Stimulated activated CD4-positive, alpha-beta T cell treated with anti-CD3 and anti-CD28 coated beads, Interleukin-12 subunit alpha, Interleukin-12 subunit beta, amount 100 ng/mL, for 24 hours (primary cell): Measurements from ENCODE around the gene TTC1.
"Not testable (repeated sequence)": the region's sequence is repeated elsewhere in the genome, so short reads cannot be mapped to it uniquely, and the experiment has no call there.

ENCODE experiments used
- DNase-seq, 2 experiments: peaks; one replicate each; pipeline ENCODE4 v3.0.0-alpha.2; 2020; ENCODE audit warnings: low read depth in 2 of 2

TTC1 gene

GRCh38 chr5:160042671-160043070, 33.7 kb downstream of the TTC1 start:
- no peak for DNase-seq

GRCh38 chr5:160044391-160044804, 35.5 kb downstream of the TTC1 start:
- no peak for DNase-seq

- no peak for DNase-seq
Observed at GRCh38 chr5:160044967-160045366, 36.0 kb downstream of the TTC1 start.

- no peak for DNase-seq
Observed at GRCh38 chr5:160047423-160047822, 38.5 kb downstream of the TTC1 start.

GRCh38 chr5:160048131-160048530, 39.2 kb downstream of the TTC1 start:
- no peak for DNase-seq

- no peak for DNase-seq
Observed at GRCh38 chr5:160049099-160049498, 40.2 kb downstream of the TTC1 start.

GRCh38 chr5:160054047-160054446, 45.1 kb downstream of the TTC1 start:
- no peak for DNase-seq

GRCh38 chr5:160054831-160055230, 45.9 kb downstream of the TTC1 start:
- DNase-seq: no peak

GRCh38 chr5:160057256-160057655, 48.3 kb downstream of the TTC1 start:
- no peak for DNase-seq

- DNase-seq: no peak
Observed at GRCh38 chr5:160060001-160060400, 51.1 kb downstream of the TTC1 start.

- no peak for DNase-seq
Observed at GRCh38 chr5:160061770-160062169, 52.8 kb downstream of the TTC1 start.

- no peak for DNase-seq
Observed at GRCh38 chr5:160064417-160064810, 55.5 kb downstream of the TTC1 start.

GRCh38 chr5:160064995-160065614, 56.2 kb downstream of the TTC1 start:
- no peak for DNase-seq

GRCh38 chr5:160069120-160069519, 60.2 kb downstream of the TTC1 start:
- DNase-seq: not testable (repeated sequence)

GRCh38 chr5:160071516-160071915, 62.6 kb downstream of the TTC1 start:
- DNase-seq: no peak

- DNase-seq: no peak
Observed at GRCh38 chr5:160071916-160072315, 63.0 kb downstream of the TTC1 start.

- no peak for DNase-seq
Observed at GRCh38 chr5:160075073-160075472, 66.1 kb downstream of the TTC1 start.

- no peak for DNase-seq
Observed at GRCh38 chr5:160076997-160077396, 68.1 kb downstream of the TTC1 start.

- DNase-seq: no peak
Observed at GRCh38 chr5:160079753-160080152, 70.8 kb downstream of the TTC1 start.

GRCh38 chr5:160081495-160081894, 72.6 kb downstream of the TTC1 start:
- DNase-seq: no peak

GRCh38 chr5:160082614-160083500, 73.9 kb downstream of the TTC1 start:
- DNase-seq: no peak

GRCh38 chr5:160083501-160083900, 74.6 kb downstream of the TTC1 start:
- DNase-seq: no peak

- DNase-seq: no peak
Observed at GRCh38 chr5:160084144-160084543, 75.2 kb downstream of the TTC1 start.
